GM12801 (cell line): ENCODE data around the gene KLF11.

Experiments used
- TF ChIP-seq, protein P1 (sequence below): IDR thresholded peaks from one replicate; pipeline ENCODE4 v1.5.1; 2011; ENCODE audit warnings: control low read depth; ENCODE audit not compliant: insufficient read length; ENCODE audit errors: extremely low read depth

Gene KLF11

GRCh38 chr2:10028407-10028987 lies 14.9 kb upstream of the KLF11 start:
- TF ChIP-seq, protein P1, sequence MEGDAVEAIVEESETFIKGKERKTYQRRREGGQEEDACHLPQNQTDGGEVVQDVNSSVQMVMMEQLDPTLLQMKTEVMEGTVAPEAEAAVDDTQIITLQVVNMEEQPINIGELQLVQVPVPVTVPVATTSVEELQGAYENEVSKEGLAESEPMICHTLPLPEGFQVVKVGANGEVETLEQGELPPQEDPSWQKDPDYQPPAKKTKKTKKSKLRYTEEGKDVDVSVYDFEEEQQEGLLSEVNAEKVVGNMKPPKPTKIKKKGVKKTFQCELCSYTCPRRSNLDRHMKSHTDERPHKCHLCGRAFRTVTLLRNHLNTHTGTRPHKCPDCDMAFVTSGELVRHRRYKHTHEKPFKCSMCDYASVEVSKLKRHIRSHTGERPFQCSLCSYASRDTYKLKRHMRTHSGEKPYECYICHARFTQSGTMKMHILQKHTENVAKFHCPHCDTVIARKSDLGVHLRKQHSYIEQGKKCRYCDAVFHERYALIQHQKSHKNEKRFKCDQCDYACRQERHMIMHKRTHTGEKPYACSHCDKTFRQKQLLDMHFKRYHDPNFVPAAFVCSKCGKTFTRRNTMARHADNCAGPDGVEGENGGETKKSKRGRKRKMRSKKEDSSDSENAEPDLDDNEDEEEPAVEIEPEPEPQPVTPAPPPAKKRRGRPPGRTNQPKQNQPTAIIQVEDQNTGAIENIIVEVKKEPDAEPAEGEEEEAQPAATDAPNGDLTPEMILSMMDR: no peak

GRCh38 chr2:10028988-10029874 lies 14.1 kb upstream of the KLF11 start:
- TF ChIP-seq, protein P1: no peak

DNA sequence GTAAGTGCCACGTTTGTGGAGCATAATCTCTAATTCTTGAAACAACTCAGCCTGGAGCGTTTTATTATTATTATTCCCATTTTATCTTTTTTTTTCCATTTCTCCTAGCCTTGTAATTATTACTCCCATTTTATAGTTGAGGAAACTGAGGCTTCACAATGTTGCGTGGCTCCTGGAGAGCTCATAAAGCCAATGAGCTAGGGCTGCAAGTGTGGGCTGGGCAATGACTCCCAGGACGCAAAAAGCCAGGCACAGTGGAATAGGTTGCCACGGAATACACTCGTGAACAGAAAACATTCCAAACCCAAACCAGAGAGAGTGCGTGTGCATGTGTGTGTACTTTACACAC lies 13.5 kb upstream of the KLF11 start:
- TF ChIP-seq, protein P1: no peak

GRCh38 chr2:10030311-10030736 lies 13.0 kb upstream of the KLF11 start:
- TF ChIP-seq, protein P1: no peak

DNA sequence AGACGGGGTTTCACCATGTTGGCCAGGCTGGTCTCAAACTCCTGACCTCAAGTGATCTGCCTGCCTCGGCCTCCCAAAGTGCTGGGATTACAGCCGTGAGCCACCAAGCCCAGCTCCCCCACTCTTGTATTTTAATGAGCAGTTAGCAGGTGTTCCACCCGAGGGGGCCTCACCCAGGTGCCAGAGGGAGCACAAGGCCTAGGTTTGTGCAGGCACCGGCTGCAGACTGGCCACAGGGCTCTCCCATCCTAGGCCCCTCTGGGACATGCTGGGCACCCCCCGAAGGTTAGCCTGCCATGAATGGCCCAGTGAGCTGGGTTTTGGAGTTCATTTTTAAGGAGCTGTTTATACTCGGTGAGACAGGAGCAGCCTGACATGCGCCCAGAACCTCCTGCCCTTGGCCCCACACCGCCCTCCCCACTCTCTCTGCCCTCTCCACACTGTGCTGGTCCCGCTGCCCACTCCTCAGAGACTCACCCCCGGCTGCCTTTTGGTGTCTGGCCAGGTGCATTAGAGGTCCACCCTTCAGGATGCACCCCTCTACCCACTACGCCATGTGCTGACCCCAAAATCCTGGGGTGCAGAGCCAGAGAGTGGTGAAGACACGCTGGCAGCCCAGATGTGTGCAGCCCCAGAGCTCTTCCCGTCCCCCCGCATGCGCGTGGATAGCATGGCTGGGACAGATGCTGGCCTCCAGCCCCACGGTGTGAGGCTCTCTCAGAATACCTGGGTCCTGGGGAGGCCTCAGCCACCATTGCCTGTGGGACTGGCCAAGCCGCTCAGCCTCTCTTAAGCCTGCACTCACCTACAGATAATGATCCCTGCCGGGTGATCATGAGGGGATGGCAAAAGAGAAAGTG lies 11.2 kb upstream of the KLF11 start:
- TF ChIP-seq, protein P1: no peak

- TF ChIP-seq, protein P1: no peak
Measured at GRCh38 chr2:10032746-10033105, 10.6 kb upstream of the KLF11 start.
